Measurements from ENCODE around the gene ARL5B. TPM values are rescaled to one million over a fixed set of nuclear protein-coding genes. Genes with fewer than 3 reads are reported as not detected.

ARL5B gene
- total RNA-seq, 1 donor from 2014 or later: 36.7 TPM

DNA sequence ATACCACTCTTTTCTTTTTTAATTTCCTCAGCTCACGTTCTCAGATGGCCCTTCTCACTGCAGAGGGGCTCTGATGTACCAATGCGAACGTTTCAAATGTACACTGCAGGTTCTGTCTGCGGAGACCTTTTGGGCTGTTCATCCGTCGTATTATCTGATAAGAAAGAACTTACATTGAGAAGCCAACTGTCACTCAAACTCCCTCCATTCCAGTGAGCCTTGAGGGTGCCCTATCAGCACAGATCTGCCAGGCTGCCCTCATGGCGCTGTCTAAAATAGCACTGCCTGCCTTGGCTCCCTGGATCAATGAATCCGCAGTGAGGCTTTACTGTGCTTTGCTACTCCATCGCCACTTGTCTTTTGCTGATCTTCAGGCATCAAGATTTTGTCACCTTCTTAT, 61.8 kb downstream of the ARL5B start:
- FAIRE-seq (no peak), DNase-seq (ENCODE audit: low read depth) (no peak)
- H3K27ac Mint-ChIP-seq (ENCODE audit: unreplicated experiment): no peak overlapping the region
- TF ChIP-seq, protein P1, sequence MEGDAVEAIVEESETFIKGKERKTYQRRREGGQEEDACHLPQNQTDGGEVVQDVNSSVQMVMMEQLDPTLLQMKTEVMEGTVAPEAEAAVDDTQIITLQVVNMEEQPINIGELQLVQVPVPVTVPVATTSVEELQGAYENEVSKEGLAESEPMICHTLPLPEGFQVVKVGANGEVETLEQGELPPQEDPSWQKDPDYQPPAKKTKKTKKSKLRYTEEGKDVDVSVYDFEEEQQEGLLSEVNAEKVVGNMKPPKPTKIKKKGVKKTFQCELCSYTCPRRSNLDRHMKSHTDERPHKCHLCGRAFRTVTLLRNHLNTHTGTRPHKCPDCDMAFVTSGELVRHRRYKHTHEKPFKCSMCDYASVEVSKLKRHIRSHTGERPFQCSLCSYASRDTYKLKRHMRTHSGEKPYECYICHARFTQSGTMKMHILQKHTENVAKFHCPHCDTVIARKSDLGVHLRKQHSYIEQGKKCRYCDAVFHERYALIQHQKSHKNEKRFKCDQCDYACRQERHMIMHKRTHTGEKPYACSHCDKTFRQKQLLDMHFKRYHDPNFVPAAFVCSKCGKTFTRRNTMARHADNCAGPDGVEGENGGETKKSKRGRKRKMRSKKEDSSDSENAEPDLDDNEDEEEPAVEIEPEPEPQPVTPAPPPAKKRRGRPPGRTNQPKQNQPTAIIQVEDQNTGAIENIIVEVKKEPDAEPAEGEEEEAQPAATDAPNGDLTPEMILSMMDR (IDR thresholded peaks at IDR 0.05; ENCODE audit: insufficient read depth, low read depth, low read length): no peak
- no peak for TF ChIP-seq EZH2 (IDR thresholded peaks at IDR 0.05; ENCODE audit: insufficient read depth, low read length)
- H3K27me3 Mint-ChIP-seq (ENCODE audit: low read depth, unreplicated experiment): no peaks in the 10 kb centered on the region
- Histone ChIP-seq H2AFZ (ENCODE audit: low read depth, low read length) (no peak overlapping the region), H3K79me2 (ENCODE audit: insufficient read depth, low read length) (no peaks in the 10 kb centered on the region), H3K4me2 (ENCODE audit: low read length) (no peak overlapping the region), H3K9me3 (ENCODE audit: insufficient read depth, low read depth, low read length) (no peaks in the 10 kb centered on the region), H3K4me3 (ENCODE audit: insufficient read depth, low read depth, low read length) (no peak overlapping the region), H3K9ac (ENCODE audit: low read length) (no peak overlapping the region), H3K27ac (ENCODE audit: low read depth, low read length) (no peak overlapping the region), H3K36me3 (ENCODE audit: insufficient read depth, low read length) (no peaks in the 10 kb centered on the region), H3K4me1 (ENCODE audit: insufficient read depth, low read length) (no peaks in the 10 kb centered on the region), H3K27me3 (ENCODE audit: insufficient read depth, low read length) (no peaks in the 10 kb centered on the region), H4K20me1 (ENCODE audit: insufficient read depth, low read length) (no peaks in the 10 kb centered on the region)
- H3K36me3 Mint-ChIP-seq (ENCODE audit: low read depth, unreplicated experiment): no peaks in the 10 kb centered on the region
- H3K9me3 Mint-ChIP-seq (ENCODE audit: unreplicated experiment): no peaks in the 10 kb centered on the region
- no peak overlapping the region for H3K4me3 Mint-ChIP-seq (ENCODE audit: unreplicated experiment)
- H3K4me1 Mint-ChIP-seq (ENCODE audit: low read depth, unreplicated experiment): peaks cover 9% of the 10 kb centered on the region

DNA sequence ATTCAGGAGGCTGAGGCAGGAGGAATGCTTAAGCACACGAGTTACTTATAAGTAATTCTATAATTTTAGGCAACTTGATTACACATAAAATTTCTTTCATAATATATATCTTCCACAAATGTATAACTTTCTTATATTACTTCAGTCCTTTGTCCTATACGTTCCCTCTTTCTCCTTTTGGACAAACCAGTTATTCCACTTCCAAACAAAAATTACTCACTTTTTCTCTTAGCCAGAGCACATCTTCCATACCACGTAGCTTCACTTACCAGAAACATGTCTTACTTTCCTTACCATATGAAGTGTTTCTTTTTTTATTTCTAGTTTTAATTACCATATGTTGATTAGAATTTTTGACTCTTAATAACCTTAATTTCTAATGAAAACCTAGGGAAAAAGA, 64.6 kb downstream of the ARL5B start:
- H3K27ac ChIP-seq (ENCODE audit: low read depth, low read length): no peak overlapping the region
- Mint-ChIP-seq H3K27me3 (ENCODE audit: low read depth, unreplicated experiment) (no peaks in the 10 kb centered on the region), H3K36me3 (ENCODE audit: low read depth, unreplicated experiment) (no peaks in the 10 kb centered on the region), H3K27ac (ENCODE audit: unreplicated experiment) (no peak overlapping the region), H3K4me3 (ENCODE audit: unreplicated experiment) (no peak overlapping the region), H3K4me1 (ENCODE audit: low read depth, unreplicated experiment) (peaks cover 9% of the 10 kb centered on the region), H3K9me3 (ENCODE audit: unreplicated experiment) (no peaks in the 10 kb centered on the region)
- DNase-seq (ENCODE audit: low read depth) (no peak), FAIRE-seq (no peak)
- H4K20me1 ChIP-seq (ENCODE audit: insufficient read depth, low read length): no peaks in the 10 kb centered on the region
- no peaks in the 10 kb centered on the region for H3K27me3 ChIP-seq (ENCODE audit: insufficient read depth, low read length)
- no peak overlapping the region for H2AFZ ChIP-seq (ENCODE audit: low read depth, low read length)
- H3K4me3 ChIP-seq (ENCODE audit: insufficient read depth, low read depth, low read length): no peak overlapping the region
- no peaks in the 10 kb centered on the region for H3K4me1 ChIP-seq (ENCODE audit: insufficient read depth, low read length)
- TF ChIP-seq, protein P1 (IDR thresholded peaks at IDR 0.05; ENCODE audit: insufficient read depth, low read depth, low read length): no peak
- TF ChIP-seq EZH2 (IDR thresholded peaks at IDR 0.05; ENCODE audit: insufficient read depth, low read length): no peak
- H3K4me2 ChIP-seq (ENCODE audit: low read length): no peak overlapping the region
- H3K9me3 ChIP-seq (ENCODE audit: insufficient read depth, low read depth, low read length): no peaks in the 10 kb centered on the region
- H3K79me2 ChIP-seq (ENCODE audit: insufficient read depth, low read length): no peaks in the 10 kb centered on the region
- no peaks in the 10 kb centered on the region for H3K36me3 ChIP-seq (ENCODE audit: insufficient read depth, low read length)
- no peak overlapping the region for H3K9ac ChIP-seq (ENCODE audit: low read length)

Other genes with a start within 250 kb of the ARL5B start
- gene NSUN6, start 7.8 kb upstream of the ARL5B start, total RNA-seq: 5.9 and 7.3 TPM in 2 replicates